Thymus (tissue), 14 donors: ENCODE results near the gene DIP2C. TPM values are rescaled to one million over a fixed set of nuclear protein-coding genes. Genes with fewer than 3 reads are reported as not detected.
A peak's percentile ranks its signal among the peaks of the same experiment; 100 is the strongest.

Experiments
- DNase-seq, 9 donors: peaks; one replicate each; pipeline ENCODE4 v3.0.0-alpha.2; 2013; ENCODE audit warnings: low spot score in 9 of 9, low read depth in 6 of 9, missing footprints in 1 of 9
- H3K27ac ChIP-seq, 2 donors: one replicate each; pipeline ENCODE4 v1.5.1; 2013; ENCODE audit warnings: control low read depth in 1 of 2, low read depth in 1 of 2, low read length in 1 of 2, mild to moderate bottlenecking in 1 of 2, moderate library complexity in 1 of 2
- H3K27me3 ChIP-seq, 2 donors: one replicate each; pipeline ENCODE4 v1.5.1; 2013; ENCODE audit warnings: low read length in 1 of 2; ENCODE audit not compliant: control insufficient read depth in 2 of 2, insufficient read depth in 1 of 2
- H3K36me3 ChIP-seq, 2 donors: one replicate each; pipeline ENCODE4 v1.5.1; 2013; ENCODE audit warnings: low read length in 1 of 2, mild to moderate bottlenecking in 1 of 2, moderate library complexity in 1 of 2; ENCODE audit not compliant: control insufficient read depth in 2 of 2, insufficient read depth in 2 of 2
- H3K4me1 ChIP-seq, 2 donors: one replicate each; pipeline ENCODE4 v1.5.1; 2013; ENCODE audit warnings: low read length in 2 of 2; ENCODE audit not compliant: control insufficient read depth in 2 of 2, insufficient read depth in 2 of 2
- H3K4me3 ChIP-seq, 2 donors: one replicate each; pipeline ENCODE4 v1.5.1; 2013; ENCODE audit warnings: low read length in 2 of 2, control low read depth in 1 of 2, mild to moderate bottlenecking in 1 of 2
- H3K9me3 ChIP-seq, 2 donors: one replicate each; pipeline ENCODE4 v1.5.1; 2013; ENCODE audit warnings: low read length in 1 of 2, mild to moderate bottlenecking in 1 of 2; ENCODE audit not compliant: control insufficient read depth in 2 of 2, insufficient read depth in 1 of 2
- WGBS: extraction: QIAGEN DNeasy Blood & Tissue Kit; methylation state at CpG from one replicate; pipeline ENCODE4 v1.1.7; 2013; 5-methylcytosine and 5-hydroxymethylcytosine counted together
- long read RNA-seq, 10 donors: transcript quantifications; one replicate each; lab custom pipeline, GENCODE V29; 2026
- polyA plus RNA-seq: library from polyadenylated mRNA; stranded (reverse); fragments of 200-250 nt; gene quantifications from one replicate; pipeline ENCODE4 v1.2.3, GENCODE V29; 2013
- total RNA-seq: library from RNA; stranded (reverse); fragments of 120-200 nt; gene quantifications from one replicate; pipeline ENCODE4 v1.2.4, GENCODE V29; 2013
- donor health status: healthy.

The DIP2C gene
- total RNA-seq, result 2.2 TPM
- polyA plus RNA-seq, result 3.4 TPM
- long read RNA-seq, donor 1, result 0 reads
- long read RNA-seq, donor 2, result 0 reads
- long read RNA-seq, donor 3, result 0 reads
- long read RNA-seq, donor 4, result 0 reads
- long read RNA-seq, donor 5, result 0 reads
- long read RNA-seq, donor 6, result 0 reads
- long read RNA-seq, donor 7, result 0 reads
- long read RNA-seq, donor 8, result 0 reads
- long read RNA-seq, donor 9, result 0 reads
- long read RNA-seq, donor 10, result 0 reads

GRCh38 chr10:689452-690371 lies at the start of gene DIP2C:
Gene DIP2C (minus strand): TSS chr10:689668. CDS start chr10:689578, 90 bp downstream.
- H3K27ac ChIP-seq, result peak within 1 kb of the TSS in 1 of 2 donors; percentile 33
- WGBS, result 2% methylated on average over 130 of the region's 137 CpGs
- DNase-seq, result peak in 1 of 9 donors; percentile 12
- H3K4me1 ChIP-seq, result no peaks in the 10 kb centered on the region
- H3K36me3 ChIP-seq, result no peaks in the 10 kb centered on the region
- peaks cover 22 to 44% of the 10 kb centered on the region in 2 donors for H3K27me3 ChIP-seq
- H3K9me3 ChIP-seq, result no peaks in the 10 kb centered on the region
- peak within 1 kb of the TSS; percentile 26 to 39 for H3K4me3 ChIP-seq

GRCh38 chr10:734481-734880 lies 45.0 kb upstream of the DIP2C start:
- 91% methylated on average over 3 of the region's 3 CpGs for WGBS
- no peak for DNase-seq
- no peak overlapping the region for H3K27ac ChIP-seq
- peaks cover 0 to 3% of the 10 kb centered on the region in 2 donors for H3K9me3 ChIP-seq
- no peaks in the 10 kb centered on the region for H3K36me3 ChIP-seq
- H3K4me1 ChIP-seq, result no peaks in the 10 kb centered on the region
- H3K27me3 ChIP-seq, result no peaks in the 10 kb centered on the region
- H3K4me3 ChIP-seq, result no peak overlapping the region

- Histone ChIP-seq H3K27me3 (no peaks in the 10 kb centered on the region), H3K36me3 (no peaks in the 10 kb centered on the region), H3K4me1 (no peaks in the 10 kb centered on the region), H3K4me3 (no peak overlapping the region), H3K9me3 (peaks cover 0 to 3% of the 10 kb centered on the region in 2 donors), H3K27ac (no peak overlapping the region)
- WGBS, result 84% methylated on average over 9 of the region's 9 CpGs
- no peak for DNase-seq
Observed at GRCh38 chr10:733086-733485, 43.6 kb upstream of the DIP2C start.

GRCh38 chr10:729213-729612 lies 39.7 kb upstream of the DIP2C start:
- H3K4me3 ChIP-seq, result no peak overlapping the region
- no peaks in the 10 kb centered on the region for H3K36me3 ChIP-seq
- no peaks in the 10 kb centered on the region for H3K4me1 ChIP-seq
- WGBS, result 84% methylated on average over 8 of the region's 8 CpGs
- no peaks in the 10 kb centered on the region for H3K27me3 ChIP-seq
- DNase-seq, result no peak
- peaks cover 0 to 4% of the 10 kb centered on the region in 2 donors for H3K9me3 ChIP-seq
- H3K27ac ChIP-seq, result no peak overlapping the region

- DNase-seq, result no peak
- H3K4me3 ChIP-seq, result no peak overlapping the region
- WGBS, result 79% methylated on average over 8 of the region's 8 CpGs
- H3K36me3 ChIP-seq, result no peaks in the 10 kb centered on the region
- H3K9me3 ChIP-seq, result peaks cover 0 to 5% of the 10 kb centered on the region in 2 donors
- H3K27ac ChIP-seq, result no peak overlapping the region
- H3K4me1 ChIP-seq, result no peaks in the 10 kb centered on the region
- no peaks in the 10 kb centered on the region for H3K27me3 ChIP-seq
Observed at GRCh38 chr10:728603-729002, 39.1 kb upstream of the DIP2C start.

GRCh38 chr10:727162-727790 lies 37.8 kb upstream of the DIP2C start:
- 77% methylated on average over 15 of the region's 15 CpGs for WGBS
- Histone ChIP-seq H3K4me1 (no peaks in the 10 kb centered on the region), H3K27ac (no peak overlapping the region), H3K27me3 (no peaks in the 10 kb centered on the region), H3K9me3 (peaks cover 0 to 9% of the 10 kb centered on the region in 2 donors), H3K36me3 (no peaks in the 10 kb centered on the region), H3K4me3 (no peak overlapping the region)
- no peak for DNase-seq

- no peak for DNase-seq
- Histone ChIP-seq H3K27me3 (no peaks in the 10 kb centered on the region), H3K36me3 (no peaks in the 10 kb centered on the region), H3K27ac (no peak overlapping the region), H3K4me1 (no peaks in the 10 kb centered on the region), H3K9me3 (peaks cover 0 to 10% of the 10 kb centered on the region in 2 donors), H3K4me3 (no peak overlapping the region)
- WGBS, result 82% methylated on average over 11 of the region's 11 CpGs
Observed at GRCh38 chr10:725786-726185, 36.3 kb upstream of the DIP2C start.

GRCh38 chr10:725302-725701 lies 35.8 kb upstream of the DIP2C start:
- DNase-seq, result no peak

GRCh38 chr10:723973-724372 lies 34.5 kb upstream of the DIP2C start:
- peaks cover 0 to 10% of the 10 kb centered on the region in 2 donors for H3K9me3 ChIP-seq
- WGBS, result 95% methylated on average over 16 of the region's 16 CpGs
- H3K27ac ChIP-seq, result no peak overlapping the region
- no peaks in the 10 kb centered on the region for H3K36me3 ChIP-seq
- H3K4me1 ChIP-seq, result no peaks in the 10 kb centered on the region
- no peak for DNase-seq
- no peaks in the 10 kb centered on the region for H3K27me3 ChIP-seq
- no peak overlapping the region for H3K4me3 ChIP-seq

More at GRCh38 chr10:725302-725701, 35.8 kb upstream of the DIP2C start:
- Histone ChIP-seq H3K4me1 (no peaks in the 10 kb centered on the region), H3K27ac (peak overlapping the region in 1 of 2 donors; percentile 5), H3K9me3 (peaks cover 0 to 10% of the 10 kb centered on the region in 2 donors), H3K36me3 (no peaks in the 10 kb centered on the region), H3K27me3 (no peaks in the 10 kb centered on the region), H3K4me3 (no peak overlapping the region)
- WGBS, result 88% methylated on average over 12 of the region's 12 CpGs
